Epithelial cell of esophagus (primary cell): ENCODE measurements around the gene ACTRT3.
"Not testable (repeated sequence)": the region's sequence is repeated elsewhere in the genome, so short reads cannot be mapped to it uniquely, and the experiment has no call there.

Source experiments
- DNase-seq: peaks from one replicate; pipeline ENCODE4 v3.0.0; 2010; ENCODE audit warnings: low read depth
- H3K4me3 ChIP-seq: 2 replicates; pipeline ENCODE4 v1.5.1; 2011; ENCODE audit warnings: mild to moderate bottlenecking, low read length, control low read depth
- CTCF ChIP-seq: IDR thresholded peaks from 2 replicates; pipeline ENCODE4 v1.5.1; 2011; ENCODE audit warnings: low read depth, mild to moderate bottlenecking, low read length, control low read depth, inconsistent platforms; ENCODE audit not compliant: insufficient read depth; ENCODE audit errors: missing control alignments

Gene ACTRT3

GRCh38 chr3:169744366-169745054 lies 24.9 kb downstream of the ACTRT3 start:
- peak; percentile 26 for DNase-seq
- H3K4me3 ChIP-seq: no peak overlapping the region
- peak; percentile 22 for TF ChIP-seq CTCF

GRCh38 chr3:169739067-169739466 lies 30.3 kb downstream of the ACTRT3 start:
- TF ChIP-seq CTCF: no peak
- no peak overlapping the region for H3K4me3 ChIP-seq
- DNase-seq: no peak

GRCh38 chr3:169731857-169732256 lies 37.5 kb downstream of the ACTRT3 start:
- DNase-seq, H3K4me3 ChIP-seq: not testable (repeated sequence)

- TF ChIP-seq CTCF: no peak
- no peak for DNase-seq
- H3K4me3 ChIP-seq: no peak overlapping the region
Observed at GRCh38 chr3:169722724-169723123, 46.6 kb downstream of the ACTRT3 start.

GRCh38 chr3:169718415-169718814 lies 50.9 kb downstream of the ACTRT3 start:
- not testable (repeated sequence) for DNase-seq, H3K4me3 ChIP-seq
